WERI-Rb-1 (cell line): ENCODE results near the gene KBTBD12.

Experiments used
- DNase-seq: peaks from one replicate; pipeline ENCODE4 v3.0.0-alpha.2; 2020
- H3K27ac ChIP-seq: fragments of 250-450 bp; sonication (Bioruptor Pico); 2 replicates; pipeline ENCODE4 v1.5.1; 2020; ENCODE audit warnings: mild to moderate bottlenecking, moderate library complexity
- H3K27me3 ChIP-seq: fragments of 250-450 bp; sonication (Bioruptor Pico); 2 replicates; pipeline ENCODE4 v1.5.1; 2021; ENCODE audit warnings: mild to moderate bottlenecking, low read depth, moderate library complexity; ENCODE audit not compliant: insufficient read depth, severe bottlenecking
- H3K36me3 ChIP-seq: fragments of 250-450 bp; sonication (Bioruptor Pico); 2 replicates; pipeline ENCODE4 v1.5.1; 2020; ENCODE audit warnings: mild to moderate bottlenecking, moderate library complexity
- H3K4me3 ChIP-seq: 2 replicates; pipeline ENCODE4 v1.5.1; 2011; ENCODE audit warnings: low read depth, mild to moderate bottlenecking, control low read depth, low read length
- H3K9me3 ChIP-seq: fragments of 250-450 bp; sonication (Bioruptor Pico); 2 replicates; pipeline ENCODE4 v1.5.1; 2021; ENCODE audit warnings: mild to moderate bottlenecking, moderate library complexity; ENCODE audit not compliant: severe bottlenecking
- TF ChIP-seq, protein P1 (sequence below): IDR thresholded peaks from 2 replicates; pipeline ENCODE4 v1.5.1; 2011; ENCODE audit warnings: low read depth, mild to moderate bottlenecking, control low read depth, inconsistent platforms, low read length

The KBTBD12 gene

DNA sequence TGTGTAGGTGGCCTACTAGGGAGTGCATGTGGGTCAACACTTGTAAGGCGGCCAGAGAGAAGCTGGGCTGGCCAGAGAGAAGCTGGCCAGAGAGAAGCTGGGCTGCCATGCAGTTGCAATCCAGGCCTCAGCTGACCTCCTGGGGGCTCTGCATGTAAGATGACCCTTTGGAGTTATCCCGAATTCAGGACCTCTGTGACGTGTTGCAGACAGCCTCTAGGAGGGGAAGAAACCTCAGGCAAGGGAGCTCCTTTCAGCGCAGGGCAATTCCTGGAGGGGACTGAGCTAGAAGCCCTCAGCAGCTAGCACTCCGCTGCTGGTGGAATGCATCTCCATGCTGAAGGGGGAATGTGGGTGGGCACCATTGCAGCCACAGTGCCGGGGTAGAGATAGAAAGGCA, 15.8 kb upstream of the KBTBD12 start:
- Histone ChIP-seq H3K36me3 (no peaks in the 10 kb centered on the region), H3K9me3 (peaks cover 2% of the 10 kb centered on the region), H3K4me3 (no peak overlapping the region), H3K27ac (no peak overlapping the region), H3K27me3 (no peaks in the 10 kb centered on the region)
- DNase-seq: no peak
- TF ChIP-seq, protein P1, sequence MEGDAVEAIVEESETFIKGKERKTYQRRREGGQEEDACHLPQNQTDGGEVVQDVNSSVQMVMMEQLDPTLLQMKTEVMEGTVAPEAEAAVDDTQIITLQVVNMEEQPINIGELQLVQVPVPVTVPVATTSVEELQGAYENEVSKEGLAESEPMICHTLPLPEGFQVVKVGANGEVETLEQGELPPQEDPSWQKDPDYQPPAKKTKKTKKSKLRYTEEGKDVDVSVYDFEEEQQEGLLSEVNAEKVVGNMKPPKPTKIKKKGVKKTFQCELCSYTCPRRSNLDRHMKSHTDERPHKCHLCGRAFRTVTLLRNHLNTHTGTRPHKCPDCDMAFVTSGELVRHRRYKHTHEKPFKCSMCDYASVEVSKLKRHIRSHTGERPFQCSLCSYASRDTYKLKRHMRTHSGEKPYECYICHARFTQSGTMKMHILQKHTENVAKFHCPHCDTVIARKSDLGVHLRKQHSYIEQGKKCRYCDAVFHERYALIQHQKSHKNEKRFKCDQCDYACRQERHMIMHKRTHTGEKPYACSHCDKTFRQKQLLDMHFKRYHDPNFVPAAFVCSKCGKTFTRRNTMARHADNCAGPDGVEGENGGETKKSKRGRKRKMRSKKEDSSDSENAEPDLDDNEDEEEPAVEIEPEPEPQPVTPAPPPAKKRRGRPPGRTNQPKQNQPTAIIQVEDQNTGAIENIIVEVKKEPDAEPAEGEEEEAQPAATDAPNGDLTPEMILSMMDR: no peak

- Histone ChIP-seq H3K36me3 (no peaks in the 10 kb centered on the region), H3K4me3 (no peak overlapping the region), H3K27me3 (no peaks in the 10 kb centered on the region), H3K9me3 (peaks cover 2% of the 10 kb centered on the region), H3K27ac (no peak overlapping the region)
- TF ChIP-seq, protein P1: no peak
- no peak for DNase-seq
These were observed 15.3 kb upstream of the KBTBD12 start for GRCh38 chr3:127899766-127900165.

- Histone ChIP-seq H3K27ac (no peak overlapping the region), H3K36me3 (no peaks in the 10 kb centered on the region)
- TF ChIP-seq, protein P1: no peak
These were observed 14.5 kb upstream of the KBTBD12 start for GRCh38 chr3:127900536-127900935.

GRCh38 chr3:127902486-127902885, 12.5 kb upstream of the KBTBD12 start:
- no peaks in the 10 kb centered on the region for H3K36me3 ChIP-seq
- no peak overlapping the region for H3K4me3 ChIP-seq
- peak; percentile 85 for DNase-seq
- peak overlapping the region; percentile 56 for H3K27ac ChIP-seq
- peaks cover 2% of the 10 kb centered on the region for H3K9me3 ChIP-seq
- TF ChIP-seq, protein P1: no peak
- H3K27me3 ChIP-seq: no peaks in the 10 kb centered on the region

More at GRCh38 chr3:127900536-127900935, 14.5 kb upstream of the KBTBD12 start:
- Histone ChIP-seq H3K27me3 (no peaks in the 10 kb centered on the region), H3K4me3 (no peak overlapping the region), H3K9me3 (peaks cover 2% of the 10 kb centered on the region)
- DNase-seq: no peak

DNA sequence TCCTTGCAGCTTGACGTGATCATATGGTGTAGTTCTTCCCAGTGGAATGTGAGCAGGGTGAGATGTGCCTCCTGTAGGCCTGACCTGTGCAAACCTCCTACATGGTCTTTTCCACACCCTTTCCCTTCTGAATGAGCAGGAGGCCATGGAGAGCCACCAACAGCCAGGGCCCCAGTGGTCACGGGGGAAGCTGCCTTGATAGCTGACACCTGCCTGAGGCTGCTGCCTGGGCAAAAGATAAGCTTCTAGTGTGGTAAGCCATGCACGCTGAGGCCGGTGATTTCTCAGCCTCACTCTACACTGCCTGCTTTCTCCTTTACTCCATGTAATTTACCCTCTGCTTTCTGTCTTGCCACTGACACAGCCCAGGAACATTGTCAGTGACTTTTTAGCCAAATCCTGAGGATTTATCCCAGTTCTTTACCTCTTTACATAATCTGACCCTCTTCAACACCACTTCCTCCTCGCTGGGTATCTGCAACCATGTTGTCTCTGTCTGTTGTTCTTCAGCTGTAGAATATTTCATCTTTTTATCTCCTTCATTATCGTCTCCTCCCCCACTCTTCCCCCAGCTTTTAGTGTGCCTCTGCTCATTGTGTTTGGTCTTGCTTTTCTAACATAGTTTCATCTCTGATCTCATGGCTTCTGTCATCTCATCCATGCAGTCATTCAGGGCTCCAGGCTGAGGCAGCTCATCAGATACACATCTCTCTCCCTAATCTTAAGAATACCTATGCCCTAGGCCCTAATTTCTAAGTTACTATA, 11.2 kb upstream of the KBTBD12 start:
- DNase-seq: peak; percentile 61

More for the DNA sequence above, 11.2 kb upstream of the KBTBD12 start:
- TF ChIP-seq, protein P1: no peak
- Histone ChIP-seq H3K9me3 (peaks cover 2% of the 10 kb centered on the region), H3K27ac (no peak overlapping the region), H3K4me3 (no peak overlapping the region), H3K27me3 (no peaks in the 10 kb centered on the region), H3K36me3 (no peaks in the 10 kb centered on the region)
